Measurements from ENCODE around the gene DOCK1. TPM values are rescaled to one million over a fixed set of nuclear protein-coding genes. Genes with fewer than 3 reads are reported as not detected.

The DOCK1 gene
- total RNA-seq, 1 donor from 2014 or later, result 57.8 TPM

GRCh38 chr10:127137391-127137790 is 232.2 kb downstream of the DOCK1 start:
- DNase-seq (ENCODE audit: low spot score), result no peak
- no peak for TF ChIP-seq CTCF (IDR thresholded peaks at IDR 0.05)
- Mint-ChIP-seq H3K9me3 (ENCODE audit: low read depth) (no peaks in the 10 kb centered on the region), H3K4me3 (ENCODE audit: unreplicated experiment) (no peak overlapping the region), H3K27me3 (ENCODE audit: low read depth) (no peaks in the 10 kb centered on the region), H3K4me1 (ENCODE audit: low read depth) (no peaks in the 10 kb centered on the region), H3K36me3 (ENCODE audit: low read depth) (peaks cover 16% of the 10 kb centered on the region), H3K27ac (ENCODE audit: unreplicated experiment) (no peak overlapping the region)

- DNase-seq (ENCODE audit: low spot score), result no peak
- no peak for TF ChIP-seq CTCF (IDR thresholded peaks at IDR 0.05)
- Mint-ChIP-seq H3K36me3 (ENCODE audit: low read depth) (peaks cover 18% of the 10 kb centered on the region), H3K27ac (ENCODE audit: unreplicated experiment) (no peak overlapping the region), H3K4me1 (ENCODE audit: low read depth) (peaks cover 3% of the 10 kb centered on the region), H3K27me3 (ENCODE audit: low read depth) (no peaks in the 10 kb centered on the region), H3K9me3 (ENCODE audit: low read depth) (no peaks in the 10 kb centered on the region), H3K4me3 (ENCODE audit: unreplicated experiment) (no peak overlapping the region)
Measured at GRCh38 chr10:127142136-127142535, 236.9 kb downstream of the DOCK1 start.

GRCh38 chr10:127142856-127143255 is 237.6 kb downstream of the DOCK1 start:
- H3K27ac Mint-ChIP-seq (ENCODE audit: unreplicated experiment), result no peak overlapping the region
- peaks cover 16% of the 10 kb centered on the region for H3K36me3 Mint-ChIP-seq (ENCODE audit: low read depth)
- H3K27me3 Mint-ChIP-seq (ENCODE audit: low read depth), result no peaks in the 10 kb centered on the region
- no peaks in the 10 kb centered on the region for H3K9me3 Mint-ChIP-seq (ENCODE audit: low read depth)
- no peak for DNase-seq (ENCODE audit: low spot score)
- H3K4me3 Mint-ChIP-seq (ENCODE audit: unreplicated experiment), result no peak overlapping the region
- no peak for TF ChIP-seq CTCF (IDR thresholded peaks at IDR 0.05)
- peaks cover 3% of the 10 kb centered on the region for H3K4me1 Mint-ChIP-seq (ENCODE audit: low read depth)

GRCh38 chr10:127145173-127145572 is 239.9 kb downstream of the DOCK1 start:
- H3K4me3 Mint-ChIP-seq (ENCODE audit: unreplicated experiment), result no peak overlapping the region
- peaks cover 7% of the 10 kb centered on the region for H3K36me3 Mint-ChIP-seq (ENCODE audit: low read depth)
- DNase-seq (ENCODE audit: low spot score), result no peak
- H3K4me1 Mint-ChIP-seq (ENCODE audit: low read depth), result peaks cover 26% of the 10 kb centered on the region
- H3K27ac Mint-ChIP-seq (ENCODE audit: unreplicated experiment), result no peak overlapping the region
- no peaks in the 10 kb centered on the region for H3K27me3 Mint-ChIP-seq (ENCODE audit: low read depth)
- TF ChIP-seq CTCF (IDR thresholded peaks at IDR 0.05), result no peak
- H3K9me3 Mint-ChIP-seq (ENCODE audit: low read depth), result no peaks in the 10 kb centered on the region

- Mint-ChIP-seq H3K4me3 (ENCODE audit: unreplicated experiment) (no peak overlapping the region), H3K27ac (ENCODE audit: unreplicated experiment) (no peak overlapping the region), H3K27me3 (ENCODE audit: low read depth) (no peaks in the 10 kb centered on the region), H3K4me1 (ENCODE audit: low read depth) (peaks cover 27% of the 10 kb centered on the region), H3K9me3 (ENCODE audit: low read depth) (no peaks in the 10 kb centered on the region), H3K36me3 (ENCODE audit: low read depth) (peaks cover 4% of the 10 kb centered on the region)
- no peak for DNase-seq (ENCODE audit: low spot score)
- TF ChIP-seq CTCF (IDR thresholded peaks at IDR 0.05), result no peak
Measured at GRCh38 chr10:127146661-127147060, 241.4 kb downstream of the DOCK1 start.
